HG02642 (cell line): ENCODE results near the gene ZNF316.
"Not testable (repeated sequence)": the region's sequence is repeated elsewhere in the genome, so short reads cannot be mapped to it uniquely, and the experiment has no call there.

Experiments
- ATAC-seq: cut with Tn5 transposase; IDR thresholded peaks from one replicate; pipeline ENCODE4 v1.9.1; 2021; ENCODE audit warnings: mild to moderate bottlenecking; ENCODE audit not compliant: unreplicated experiment, poor library complexity

The ZNF316 gene

DNA sequence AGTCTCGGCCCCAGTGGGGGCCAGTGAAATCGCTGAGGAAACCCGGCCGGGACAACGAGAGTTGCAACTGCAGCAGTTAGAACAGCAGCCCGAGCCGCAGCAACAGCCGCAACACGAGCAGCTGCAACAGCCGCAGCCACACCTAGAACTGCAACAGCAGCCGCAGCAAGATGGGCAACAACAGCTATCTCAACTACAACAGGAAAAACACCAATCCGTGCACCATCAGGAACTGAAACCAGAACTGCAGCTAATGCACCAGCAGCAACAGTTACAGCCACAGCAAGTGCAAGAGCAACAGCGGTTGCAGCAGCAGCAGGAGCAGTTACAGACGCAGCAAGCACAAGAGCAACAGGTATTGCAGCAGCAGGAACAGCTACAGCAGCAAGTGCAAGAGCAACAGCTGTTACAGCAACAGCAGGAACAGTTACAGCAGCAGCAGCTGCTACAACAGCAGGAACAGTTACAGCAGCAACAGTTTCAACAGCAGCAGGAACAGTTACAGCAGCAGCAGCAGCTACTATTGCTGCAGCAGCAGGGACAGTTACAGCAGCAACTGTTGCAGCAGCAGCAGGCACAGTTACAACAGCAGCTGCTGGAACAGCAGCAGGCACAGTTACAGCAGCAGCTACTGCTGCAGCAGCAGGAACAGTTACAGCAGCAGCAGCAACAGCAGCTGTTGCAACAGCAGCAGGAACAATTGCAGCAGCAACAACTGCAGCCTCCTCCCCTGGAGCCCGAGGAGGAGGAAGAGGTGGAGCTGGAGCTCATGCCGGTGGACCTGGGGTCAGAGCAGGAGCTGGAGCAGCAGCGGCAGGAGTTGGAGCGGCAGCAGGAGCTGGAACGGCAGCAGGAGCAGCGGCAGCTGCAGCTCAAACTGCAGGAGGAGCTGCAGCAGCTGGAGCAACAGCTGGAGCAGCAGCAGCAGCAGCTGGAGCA is 15.7 kb upstream of the ZNF316 start:
- ATAC-seq, result no peak

DNA sequence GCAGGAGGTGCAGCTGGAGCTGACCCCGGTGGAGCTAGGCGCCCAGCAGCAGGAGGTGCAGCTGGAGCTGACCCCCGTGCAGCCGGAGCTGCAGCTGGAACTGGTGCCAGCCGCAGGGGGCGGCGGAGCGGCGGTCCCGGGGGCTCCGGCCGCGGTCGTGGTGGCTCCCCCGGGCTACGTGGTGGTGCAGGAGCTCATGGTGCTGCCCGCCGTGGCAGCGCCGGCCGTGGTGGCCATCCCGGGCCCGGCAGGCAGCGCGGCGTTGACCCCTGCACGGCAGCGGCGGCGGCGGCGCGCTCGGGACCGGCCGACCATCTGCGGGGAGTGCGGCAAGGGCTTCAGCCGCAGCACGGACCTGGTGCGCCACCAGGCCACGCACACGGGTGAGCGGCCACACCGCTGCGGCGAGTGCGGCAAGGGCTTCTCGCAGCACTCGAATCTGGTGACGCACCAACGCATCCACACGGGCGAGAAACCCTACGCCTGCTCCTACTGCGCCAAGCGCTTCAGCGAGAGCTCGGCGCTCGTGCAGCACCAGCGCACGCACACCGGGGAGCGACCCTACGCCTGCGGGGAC is 14.9 kb upstream of the ZNF316 start:
- no peak for ATAC-seq

DNA sequence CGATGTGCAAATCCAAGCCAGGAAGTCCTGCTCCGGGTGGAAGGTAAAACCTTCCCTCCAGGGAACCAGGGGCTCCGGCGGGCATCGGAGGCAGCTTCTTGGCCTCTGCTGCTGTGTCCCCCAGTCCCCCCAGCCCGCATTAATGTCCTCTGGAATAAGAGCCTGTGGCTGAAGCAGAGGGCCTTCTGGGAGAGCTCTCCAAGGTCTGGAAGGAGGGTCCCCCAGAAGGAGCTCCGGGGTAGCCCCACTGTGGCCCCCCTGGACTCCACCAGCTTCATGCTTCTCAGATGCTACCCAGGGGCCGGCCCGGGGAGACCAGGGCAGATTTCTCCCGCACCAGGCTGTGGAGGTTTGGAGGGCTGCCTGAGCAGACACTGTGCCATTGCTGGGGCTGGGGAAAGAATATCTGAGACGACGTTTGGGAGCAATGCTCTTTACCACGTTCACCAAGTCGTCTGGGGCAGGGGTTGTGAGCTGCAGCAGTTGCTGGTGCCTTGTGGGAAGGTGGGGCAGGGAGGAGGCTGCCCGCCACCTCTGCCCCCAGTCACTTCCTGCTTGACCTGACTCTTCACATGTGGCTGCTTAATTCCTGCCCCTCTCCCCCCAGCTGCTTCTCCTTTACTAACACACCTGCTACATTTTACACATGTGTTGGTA is 13.4 kb upstream of the ZNF316 start:
- ATAC-seq, result no peak

DNA sequence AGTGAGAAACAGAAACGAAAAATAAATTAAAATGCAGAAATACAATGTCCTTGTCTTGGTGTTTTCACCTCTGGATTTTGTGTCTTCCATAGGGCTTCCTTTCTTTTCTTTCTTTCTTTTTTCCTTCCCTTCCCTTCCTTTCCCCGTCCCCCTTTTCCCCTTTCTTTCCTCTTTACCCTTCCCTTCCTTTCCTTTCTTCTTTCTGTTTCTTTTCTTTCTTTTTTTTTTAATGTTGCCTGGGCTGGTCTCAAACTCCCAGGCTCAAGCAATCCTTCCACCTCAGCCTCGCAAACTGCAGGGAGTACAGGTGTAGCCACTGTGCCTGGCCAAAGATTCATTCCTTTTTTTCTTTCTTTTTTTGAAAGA is 12.9 kb upstream of the ZNF316 start:
- ATAC-seq, result no peak

DNA sequence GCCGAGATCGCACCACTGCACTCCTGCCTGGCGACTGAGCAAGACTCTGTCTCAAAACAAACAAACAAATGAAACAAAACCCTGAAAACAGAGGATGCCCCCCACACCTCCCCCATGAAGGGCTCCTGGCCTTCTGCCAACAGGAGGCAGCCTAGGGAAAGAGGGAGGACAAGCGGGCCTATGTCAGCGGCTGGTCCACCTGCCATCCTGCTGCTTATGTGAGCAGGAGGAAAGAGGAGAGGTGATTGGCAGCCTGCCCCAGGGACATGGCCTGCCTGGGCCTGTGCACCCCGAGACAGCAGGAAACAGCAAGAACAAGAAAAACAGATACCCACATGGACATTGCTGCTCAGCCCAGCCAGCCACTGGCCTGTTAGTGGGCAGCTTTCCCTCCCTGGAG is 9.1 kb upstream of the ZNF316 start:
- no peak for ATAC-seq

DNA sequence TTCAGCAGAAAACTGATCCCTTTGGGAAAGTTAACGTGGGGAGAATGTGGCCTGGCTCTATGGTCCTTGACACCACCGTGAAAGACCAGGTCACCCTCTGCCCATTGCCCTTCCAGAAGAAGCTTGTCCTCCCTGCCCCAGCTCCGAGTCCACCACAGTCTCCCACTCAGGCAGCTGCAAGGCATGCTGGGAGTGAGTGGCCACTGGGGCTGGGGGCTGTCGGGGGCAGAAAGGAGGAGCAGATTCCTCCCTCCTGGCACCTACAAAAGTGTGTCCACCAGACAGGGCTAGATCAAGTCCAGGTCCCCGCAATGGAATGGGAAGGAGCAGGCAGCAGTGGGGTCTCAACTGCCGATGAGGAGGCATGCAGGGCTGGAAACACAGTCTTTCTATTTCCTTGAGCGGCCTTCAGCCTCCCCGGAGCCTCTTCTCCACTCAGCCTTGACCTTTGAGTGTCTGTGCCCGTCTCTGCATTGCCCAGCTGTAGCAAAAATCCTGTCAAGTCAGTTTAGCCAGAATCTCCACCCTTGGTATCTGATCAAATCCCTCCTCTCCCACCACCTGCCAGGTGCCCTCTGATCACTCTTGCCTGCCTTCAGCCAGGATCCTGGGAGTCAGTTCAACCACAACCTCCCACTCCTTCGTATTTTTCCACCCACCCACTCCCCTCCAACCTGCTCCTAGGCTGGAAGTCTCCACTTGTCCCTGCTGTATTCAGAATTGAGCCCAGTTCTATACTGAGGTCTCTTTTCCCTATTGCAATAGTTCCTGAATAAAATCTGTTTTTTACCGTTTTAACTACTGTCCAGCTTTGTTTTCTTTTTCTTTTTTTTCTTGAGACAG is 6.9 kb upstream of the ZNF316 start:
- no peak for ATAC-seq

DNA sequence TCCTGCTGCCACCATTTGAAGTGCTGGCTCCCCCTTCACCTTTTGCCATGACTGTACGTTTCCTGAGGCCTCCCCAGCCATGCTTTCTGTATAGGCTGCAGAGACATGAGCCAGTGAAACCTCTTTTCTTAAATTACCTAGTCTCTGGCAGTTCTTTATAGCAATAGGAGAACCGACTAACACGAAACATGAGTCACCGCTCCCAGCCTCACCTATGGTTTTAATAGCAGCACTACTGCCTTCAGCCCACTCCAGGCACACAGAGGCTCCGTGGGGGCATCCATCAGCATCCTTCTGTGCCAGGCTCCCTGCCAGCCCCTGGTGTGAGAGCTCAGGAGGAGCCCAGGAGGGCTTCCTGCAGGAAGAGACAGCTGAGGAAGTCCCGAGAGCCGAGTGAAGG is 5.5 kb upstream of the ZNF316 start:
- ATAC-seq, result no peak

DNA sequence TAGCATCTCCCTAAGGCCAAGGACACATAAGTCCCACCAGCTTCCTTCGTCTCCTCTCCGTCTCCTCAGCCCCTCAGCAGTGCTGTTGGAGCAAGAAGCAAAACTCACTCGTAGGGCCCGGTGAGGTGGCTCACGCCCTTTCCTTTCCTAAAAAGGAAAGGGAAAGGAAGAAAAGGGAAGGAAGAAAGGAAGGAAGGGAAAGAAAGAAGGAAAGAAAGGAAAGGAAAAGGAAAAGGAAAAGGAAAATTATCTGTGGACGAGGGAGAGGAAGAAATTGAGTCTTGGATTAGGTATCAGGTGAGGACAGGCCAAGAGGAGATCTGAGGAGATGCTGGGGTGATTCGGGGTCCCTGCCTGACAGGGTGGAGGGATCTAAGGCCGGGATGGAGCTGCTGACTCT is 3.1 kb upstream of the ZNF316 start:
- no peak for ATAC-seq

DNA sequence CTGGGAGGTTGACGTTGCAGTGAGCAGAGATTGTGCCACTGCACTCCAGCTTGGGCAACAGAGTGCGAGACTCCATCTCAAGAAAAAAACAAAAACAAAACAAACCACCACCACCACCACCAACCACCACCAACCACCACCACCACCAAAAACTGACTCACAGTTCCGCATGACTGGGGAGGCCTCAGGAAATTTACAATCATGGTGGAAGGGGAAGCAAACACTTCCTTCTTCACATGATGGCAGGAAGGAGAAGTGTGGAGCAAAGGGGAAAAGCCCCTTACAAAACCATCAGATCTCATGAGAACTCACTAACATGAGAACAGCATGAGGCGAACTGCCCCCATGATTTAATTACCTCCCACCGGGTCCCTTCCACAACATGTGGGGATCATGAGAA is 2.1 kb upstream of the ZNF316 start:
- not testable (repeated sequence) for ATAC-seq

DNA sequence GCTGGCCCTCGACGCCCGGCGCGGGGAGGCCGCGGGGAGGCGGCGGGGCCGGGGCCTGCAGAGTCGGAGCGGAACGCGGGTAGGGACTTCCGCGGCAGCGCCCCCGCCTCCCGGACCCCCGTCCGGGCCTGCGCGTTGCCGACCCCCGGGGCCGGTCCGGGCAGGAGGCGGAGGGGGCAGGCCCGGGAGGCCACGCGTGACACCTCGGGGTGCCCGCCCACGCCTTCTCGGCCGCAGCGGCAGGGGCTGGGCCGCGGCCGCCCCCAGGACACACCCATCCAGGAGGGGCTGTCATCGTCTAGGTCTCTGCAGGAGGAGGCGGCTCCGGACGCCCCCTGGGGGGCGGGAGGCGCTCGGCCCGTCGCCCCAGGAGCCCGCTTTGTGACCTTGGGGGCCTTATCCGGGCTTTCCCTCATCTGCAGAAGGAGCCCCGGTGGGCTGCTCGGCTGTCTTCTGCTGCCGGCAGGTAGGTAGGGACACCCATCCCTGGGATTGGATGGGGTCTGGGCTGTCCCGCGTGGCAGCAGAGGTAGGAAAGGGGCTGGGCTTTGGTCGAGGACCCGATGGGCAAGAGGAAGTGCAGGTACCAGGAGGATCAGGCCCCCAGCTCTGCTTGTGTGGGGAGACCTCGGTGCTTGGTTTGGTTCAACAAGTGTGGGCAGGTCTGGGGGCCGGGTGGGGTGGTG is 569 bp downstream of the ZNF316 start:
- ATAC-seq, result peak; percentile 76

DNA sequence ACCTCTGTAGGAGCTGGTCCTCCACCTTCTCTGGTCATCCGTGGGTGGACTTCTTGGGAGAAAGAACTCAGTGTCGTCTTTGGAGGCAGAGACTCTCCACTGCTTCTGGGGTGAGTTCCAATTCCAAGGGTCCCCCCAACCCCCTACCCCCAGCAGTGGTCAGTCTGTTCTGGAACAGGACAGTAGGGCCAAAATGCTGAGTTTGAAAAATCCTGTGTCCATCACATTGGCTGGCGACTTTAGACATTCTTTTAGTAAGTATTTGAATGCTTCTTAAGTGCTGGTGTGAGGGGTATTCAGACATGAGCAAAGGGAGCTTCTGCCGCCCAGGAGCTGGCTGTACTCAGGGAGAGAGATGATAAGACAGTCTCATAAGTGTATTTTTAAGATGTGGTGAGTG is 1.9 kb downstream of the ZNF316 start:
- ATAC-seq, result no peak

DNA sequence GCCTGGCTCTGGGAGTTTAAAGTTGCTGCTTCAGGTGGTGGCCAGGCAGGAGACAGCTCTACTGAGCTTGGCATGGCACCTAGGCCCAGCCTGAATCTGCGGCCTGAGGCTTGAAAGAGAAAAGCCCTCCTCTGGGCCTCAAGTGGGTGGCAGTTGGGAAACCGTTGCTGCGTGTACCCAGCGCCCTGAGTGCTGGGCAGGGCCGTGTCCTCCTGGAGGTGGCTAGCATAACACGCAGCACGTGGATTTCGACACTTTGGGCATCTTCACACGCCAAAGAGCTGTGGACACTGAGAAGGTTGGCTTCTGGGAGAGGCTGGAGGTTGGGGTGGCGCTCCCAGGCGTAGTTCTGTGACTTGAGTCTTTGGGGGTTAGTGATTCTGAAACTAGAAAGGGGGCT is 2.5 kb downstream of the ZNF316 start:
- no peak for ATAC-seq

DNA sequence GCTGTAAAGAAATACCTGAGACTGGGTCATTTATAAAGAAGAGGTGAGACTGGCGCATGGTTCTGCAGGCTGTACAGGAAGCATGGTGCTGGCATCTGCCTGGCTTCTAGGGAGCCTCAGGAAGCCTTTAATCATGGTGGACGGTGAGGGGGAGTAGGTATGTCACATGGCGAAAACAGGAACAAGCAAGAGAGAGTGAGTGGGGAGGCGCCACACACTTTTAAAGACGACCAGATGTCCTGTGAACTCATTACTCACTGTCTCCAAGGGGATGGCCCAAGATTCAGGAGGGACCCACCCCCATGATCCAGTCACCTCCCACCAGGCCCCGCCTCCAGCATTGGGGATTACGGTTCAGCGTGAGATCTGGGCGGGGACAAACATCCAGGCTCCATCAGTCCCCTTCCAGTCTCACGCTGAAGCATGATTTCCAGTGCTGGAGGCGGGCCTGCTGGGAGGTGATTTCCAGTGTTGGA is 3.2 kb downstream of the ZNF316 start:
- ATAC-seq, result no peak

DNA sequence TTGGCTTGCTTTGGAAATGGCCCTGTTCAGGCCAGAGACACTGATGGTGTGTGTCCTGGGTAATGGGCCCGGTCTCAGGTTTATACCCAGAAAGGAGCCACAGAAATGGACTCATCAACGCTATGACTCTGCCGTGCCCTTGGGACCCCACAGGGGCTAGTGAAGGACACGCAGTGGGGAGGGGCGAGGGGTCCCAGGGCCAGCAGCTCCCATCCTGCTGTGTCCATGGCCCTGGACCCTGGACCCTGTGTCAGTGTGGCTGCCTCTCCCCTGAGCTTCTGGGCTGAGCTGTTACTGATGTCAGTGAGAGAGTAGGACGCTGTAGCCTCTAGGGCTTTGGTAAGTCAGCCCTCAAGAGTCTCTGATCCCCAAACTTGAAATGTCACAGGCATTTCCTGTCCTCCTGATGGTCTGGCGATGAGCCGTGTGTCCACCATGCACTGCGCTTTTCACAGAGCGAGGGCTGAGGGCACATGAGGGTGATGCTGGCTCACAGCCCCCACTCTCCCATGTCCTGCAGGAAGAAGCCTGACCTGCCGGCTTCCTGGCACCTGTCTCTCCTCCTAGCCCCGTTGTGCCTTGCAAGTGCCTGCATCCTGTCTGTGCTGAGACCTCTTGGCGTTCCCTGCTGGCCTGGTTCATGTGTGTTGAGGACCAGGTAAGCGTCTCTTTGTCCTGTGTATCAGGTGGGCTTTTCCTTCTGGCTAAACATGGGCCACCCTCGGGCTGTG is 4.4 kb downstream of the ZNF316 start:
- no peak for ATAC-seq

DNA sequence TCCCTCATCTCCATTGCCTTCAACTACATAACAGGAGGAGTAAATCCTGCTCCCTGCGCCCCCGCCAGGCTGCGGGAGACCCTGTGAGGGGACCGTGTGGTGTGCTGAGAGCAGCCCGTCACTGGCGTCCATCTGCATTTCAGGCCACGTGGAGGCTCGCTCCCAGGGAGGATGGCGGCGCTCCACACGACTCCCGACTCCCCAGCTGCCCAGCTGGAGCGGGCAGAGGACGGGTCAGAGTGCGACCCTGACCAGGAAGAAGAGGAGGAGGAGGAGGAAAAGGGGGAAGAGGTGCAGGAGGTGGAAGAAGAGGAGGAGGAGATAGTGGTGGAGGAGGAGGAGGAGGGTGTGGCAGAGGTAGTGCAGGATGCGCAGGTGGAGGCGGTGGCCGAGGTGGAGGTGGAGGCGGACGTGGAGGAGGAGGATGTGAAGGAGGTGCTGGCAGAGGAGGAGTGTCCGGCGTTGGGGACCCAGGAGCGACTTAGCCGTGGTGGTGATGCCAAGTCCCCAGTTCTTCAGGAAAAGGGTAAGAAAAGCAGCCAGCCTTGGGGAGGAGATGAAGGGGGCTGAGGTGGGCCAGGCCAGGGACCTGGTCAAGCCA is 5.2 kb downstream of the ZNF316 start:
- ATAC-seq, result no peak

DNA sequence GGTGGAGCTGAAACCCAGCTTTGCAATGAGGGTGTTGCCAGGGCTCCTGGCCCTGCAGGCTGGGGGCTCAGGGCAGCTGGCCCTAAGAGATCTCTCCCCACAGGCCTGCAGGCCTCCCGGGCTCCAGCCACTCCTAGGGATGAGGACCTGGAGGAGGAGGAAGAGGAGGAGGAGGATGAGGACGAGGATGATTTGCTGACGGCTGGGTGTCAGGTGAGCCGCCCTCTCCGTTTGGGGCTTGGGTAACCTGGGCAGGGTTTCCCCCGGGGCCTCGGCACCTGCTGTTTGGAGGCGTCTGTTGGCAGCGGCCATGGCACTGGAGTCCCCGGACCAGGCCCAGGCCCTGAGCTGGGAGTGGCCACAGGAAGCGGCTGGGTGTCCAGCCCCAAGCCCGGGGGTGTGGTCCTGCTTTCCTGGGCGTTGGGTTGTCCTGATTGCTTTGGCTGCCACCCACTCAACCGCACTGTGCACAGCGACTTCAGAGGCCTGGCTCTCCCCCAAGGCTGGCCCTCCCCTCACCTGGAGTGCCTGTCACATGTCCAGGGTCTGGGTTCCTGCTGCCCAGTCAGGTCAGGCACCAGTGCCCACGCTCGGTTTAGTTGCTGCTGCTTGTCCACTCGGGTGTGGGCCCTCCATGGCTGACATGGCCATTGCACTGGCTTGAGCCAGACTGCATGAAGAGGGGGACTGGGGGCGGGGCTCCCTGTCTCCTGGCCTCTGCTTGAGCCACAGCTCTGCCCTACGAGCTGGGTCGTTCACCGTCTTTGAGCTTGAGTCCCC is 5.9 kb downstream of the ZNF316 start:
- ATAC-seq, result no peak

DNA sequence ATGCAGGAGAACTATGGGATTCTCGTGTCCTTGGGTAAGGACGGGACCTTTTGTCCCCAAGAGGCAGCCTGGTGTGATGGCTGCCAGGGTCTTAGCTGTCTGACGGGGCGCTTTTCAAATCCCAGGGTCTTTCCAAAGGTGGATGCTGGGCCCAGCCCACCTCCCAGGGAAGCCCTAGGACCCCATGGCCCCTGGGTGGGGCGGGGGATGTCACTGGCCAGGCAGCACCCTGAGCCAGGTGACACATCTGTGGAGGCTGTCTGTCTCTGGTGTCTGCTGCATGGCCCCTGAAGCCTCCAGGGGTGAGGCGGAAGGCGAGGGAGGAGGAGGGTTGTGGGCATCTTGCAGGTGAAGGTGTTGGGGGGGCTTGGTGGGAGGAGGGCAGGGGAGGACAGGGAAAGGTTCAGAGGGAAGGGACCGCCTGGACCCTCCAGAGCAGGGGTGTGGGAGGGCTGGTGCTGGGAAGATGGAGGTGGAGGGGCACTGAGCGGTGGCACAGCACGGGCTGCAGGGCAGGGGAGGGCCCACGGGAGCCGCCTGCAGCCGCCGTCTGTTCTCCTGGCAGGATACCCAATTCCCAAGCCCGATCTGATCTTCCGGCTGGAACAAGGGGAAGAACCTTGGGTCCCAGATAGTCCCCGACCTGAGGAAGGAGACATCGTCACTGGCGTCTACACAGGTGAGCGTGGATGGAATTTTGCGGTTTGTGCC is 7.0 kb downstream of the ZNF316 start:
- ATAC-seq, result no peak

DNA sequence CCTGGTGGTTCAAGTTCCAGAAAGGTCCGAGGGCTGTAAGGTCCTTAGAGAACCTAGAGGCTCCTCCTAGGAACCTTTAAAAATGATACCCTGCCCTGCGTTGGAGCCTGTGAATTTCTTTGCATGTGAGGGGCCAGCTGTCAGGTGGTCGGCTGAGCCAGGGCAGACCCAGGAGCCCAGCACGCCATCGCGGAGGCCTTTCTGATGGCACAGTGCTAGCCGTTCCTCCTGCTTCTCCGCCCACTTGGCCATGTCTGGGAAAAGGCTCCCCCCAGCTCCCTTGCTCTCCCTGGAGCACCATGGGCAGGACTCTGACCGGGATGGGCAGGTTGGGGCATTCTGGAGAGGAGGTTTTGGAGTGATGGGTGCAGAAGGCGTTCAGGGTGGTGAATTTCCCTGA is 7.6 kb downstream of the ZNF316 start:
- ATAC-seq, result no peak
